ENCODE results near the gene PLXND1.

Gene PLXND1

DNA sequence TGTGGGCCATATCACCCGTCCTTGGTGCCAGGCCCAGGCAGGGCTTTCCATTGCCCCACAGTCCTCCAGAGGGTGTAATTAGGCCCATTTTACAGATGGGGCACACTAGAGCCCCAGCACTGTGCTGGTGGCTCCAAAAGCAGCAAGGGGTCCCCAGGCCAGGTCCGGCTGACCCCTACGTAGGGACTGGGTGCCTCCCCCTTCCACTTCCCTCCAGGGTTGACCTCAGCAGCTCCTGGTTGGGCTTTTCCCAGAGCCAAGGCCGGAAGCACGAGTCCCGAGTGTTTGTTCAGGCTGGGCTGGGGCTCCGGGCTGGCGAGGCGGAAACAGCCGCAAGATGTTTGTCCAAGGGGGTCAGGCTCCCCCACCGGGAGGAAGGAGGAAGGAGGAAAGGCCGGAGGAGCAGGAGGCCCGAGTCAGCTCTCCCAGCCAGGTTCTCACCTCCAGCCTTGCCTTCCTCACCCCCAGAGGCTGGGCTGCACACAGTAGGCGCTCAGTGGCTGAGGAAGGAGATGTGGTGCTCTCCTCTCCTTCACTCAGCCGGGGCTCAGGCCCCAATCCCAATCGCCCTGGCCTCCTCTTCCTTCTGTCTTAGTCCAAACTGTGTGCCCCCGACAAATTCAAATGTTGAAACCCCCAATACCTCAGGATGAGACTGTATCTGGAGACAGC, 17.1 kb upstream of the PLXND1 start:
- CTCF ChIA-PET = no interaction called here
- POLR2A ChIA-PET = no interaction called here
- TF ChIP-seq, protein P1, sequence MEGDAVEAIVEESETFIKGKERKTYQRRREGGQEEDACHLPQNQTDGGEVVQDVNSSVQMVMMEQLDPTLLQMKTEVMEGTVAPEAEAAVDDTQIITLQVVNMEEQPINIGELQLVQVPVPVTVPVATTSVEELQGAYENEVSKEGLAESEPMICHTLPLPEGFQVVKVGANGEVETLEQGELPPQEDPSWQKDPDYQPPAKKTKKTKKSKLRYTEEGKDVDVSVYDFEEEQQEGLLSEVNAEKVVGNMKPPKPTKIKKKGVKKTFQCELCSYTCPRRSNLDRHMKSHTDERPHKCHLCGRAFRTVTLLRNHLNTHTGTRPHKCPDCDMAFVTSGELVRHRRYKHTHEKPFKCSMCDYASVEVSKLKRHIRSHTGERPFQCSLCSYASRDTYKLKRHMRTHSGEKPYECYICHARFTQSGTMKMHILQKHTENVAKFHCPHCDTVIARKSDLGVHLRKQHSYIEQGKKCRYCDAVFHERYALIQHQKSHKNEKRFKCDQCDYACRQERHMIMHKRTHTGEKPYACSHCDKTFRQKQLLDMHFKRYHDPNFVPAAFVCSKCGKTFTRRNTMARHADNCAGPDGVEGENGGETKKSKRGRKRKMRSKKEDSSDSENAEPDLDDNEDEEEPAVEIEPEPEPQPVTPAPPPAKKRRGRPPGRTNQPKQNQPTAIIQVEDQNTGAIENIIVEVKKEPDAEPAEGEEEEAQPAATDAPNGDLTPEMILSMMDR (IDR thresholded peaks at IDR 0.05; ENCODE audit: control extremely low read depth, extremely low read depth, low read depth, missing control alignments) = no peak
- no peak for DNase-seq (ENCODE audit: extremely low spot score)

DNA sequence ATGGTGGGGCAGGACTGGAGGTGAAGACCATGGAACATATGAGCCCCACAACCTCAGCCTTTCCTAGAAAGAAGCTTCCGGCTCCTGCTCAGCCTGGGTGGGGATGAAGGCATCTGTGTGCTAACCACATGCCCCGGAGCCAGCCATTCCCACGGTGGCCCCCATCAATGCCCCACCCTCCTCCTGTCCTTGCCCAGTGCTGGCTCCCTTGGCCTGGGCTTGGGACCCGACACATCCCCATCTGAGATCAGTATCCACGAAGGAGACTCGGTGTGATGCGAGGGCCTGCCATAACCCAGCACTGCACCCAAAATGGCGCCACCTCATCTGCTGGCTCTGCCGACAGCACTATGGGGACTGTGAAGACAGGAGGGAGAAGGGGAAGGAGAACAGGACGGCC, 16.5 kb upstream of the PLXND1 start:
- POLR2A ChIA-PET = no interaction called here
- CTCF ChIA-PET = no interaction called here
- TF ChIP-seq, protein P1 (IDR thresholded peaks at IDR 0.05; ENCODE audit: control extremely low read depth, extremely low read depth, low read depth, missing control alignments) = no peak
- no peak for DNase-seq (ENCODE audit: extremely low spot score)

DNA sequence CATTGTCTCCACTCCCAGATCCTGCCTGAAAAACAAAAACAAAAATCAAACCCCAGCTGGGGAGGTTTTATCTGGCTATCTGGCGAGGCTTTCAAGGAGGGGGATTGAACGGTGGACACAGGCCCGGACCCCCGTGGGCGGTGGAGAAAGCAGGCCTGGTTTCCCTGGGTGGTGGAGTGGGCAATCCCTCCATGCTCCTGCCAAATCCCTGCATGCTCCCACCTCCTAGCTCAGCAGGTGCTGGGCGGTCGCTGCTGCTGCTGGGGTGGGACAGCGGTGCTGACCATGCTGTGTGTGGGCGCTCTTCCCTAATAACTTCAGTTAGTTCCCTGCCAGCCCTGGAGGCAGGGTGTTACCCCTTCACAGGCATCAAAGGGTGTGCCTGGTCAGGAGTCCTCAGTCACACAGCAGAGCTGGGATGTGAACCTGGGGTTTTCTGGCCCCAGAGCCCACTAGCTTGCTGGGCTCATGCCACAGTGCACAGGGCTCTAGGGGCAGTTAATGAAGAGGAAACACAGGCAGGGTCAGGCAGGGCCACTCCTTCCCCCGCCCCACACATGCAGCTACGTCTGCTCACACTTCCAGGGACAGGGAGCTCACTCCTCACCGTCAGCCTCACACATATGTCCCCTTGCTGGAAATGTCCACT, 15.9 kb upstream of the PLXND1 start:
- no peak for DNase-seq (ENCODE audit: extremely low spot score)
- ChIA-PET POLR2A (no interaction called here), CTCF (no interaction called here)
- TF ChIP-seq, protein P1 (IDR thresholded peaks at IDR 0.05; ENCODE audit: control extremely low read depth, extremely low read depth, low read depth, missing control alignments) = no peak

DNA sequence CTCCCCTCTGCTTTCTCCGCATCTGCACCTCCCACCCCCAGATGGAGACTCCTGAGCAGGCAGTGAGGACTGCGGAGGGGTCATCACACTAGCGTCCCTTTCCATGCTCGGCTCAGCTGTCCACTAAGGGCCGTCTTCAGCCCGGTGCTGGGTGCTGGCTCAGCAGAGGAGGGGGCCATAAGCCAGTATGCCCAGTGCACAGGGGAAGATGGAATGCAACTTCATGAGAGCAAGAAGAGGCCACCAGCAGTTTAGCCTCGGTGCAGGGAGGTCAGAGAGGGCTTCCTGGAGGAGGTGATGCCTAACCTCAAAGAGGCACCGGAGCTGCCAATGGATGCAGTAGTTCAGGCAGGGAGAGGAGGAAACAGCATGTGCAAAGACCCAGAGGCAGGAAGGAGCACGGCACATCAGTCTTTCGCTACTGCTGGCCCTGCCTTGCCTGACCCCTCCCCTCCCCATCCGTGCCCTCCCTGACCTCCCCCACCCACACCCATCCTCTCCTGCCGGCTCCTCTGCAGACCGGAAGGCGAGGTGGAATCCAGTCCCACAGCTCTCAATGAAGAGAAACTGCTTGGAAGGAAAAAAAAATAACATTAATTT, 15.2 kb upstream of the PLXND1 start:
- ChIA-PET CTCF (no interaction called here), POLR2A (no interaction called here)
- DNase-seq (ENCODE audit: extremely low spot score) = no peak
- TF ChIP-seq, protein P1 (IDR thresholded peaks at IDR 0.05; ENCODE audit: control extremely low read depth, extremely low read depth, low read depth, missing control alignments) = no peak

DNA sequence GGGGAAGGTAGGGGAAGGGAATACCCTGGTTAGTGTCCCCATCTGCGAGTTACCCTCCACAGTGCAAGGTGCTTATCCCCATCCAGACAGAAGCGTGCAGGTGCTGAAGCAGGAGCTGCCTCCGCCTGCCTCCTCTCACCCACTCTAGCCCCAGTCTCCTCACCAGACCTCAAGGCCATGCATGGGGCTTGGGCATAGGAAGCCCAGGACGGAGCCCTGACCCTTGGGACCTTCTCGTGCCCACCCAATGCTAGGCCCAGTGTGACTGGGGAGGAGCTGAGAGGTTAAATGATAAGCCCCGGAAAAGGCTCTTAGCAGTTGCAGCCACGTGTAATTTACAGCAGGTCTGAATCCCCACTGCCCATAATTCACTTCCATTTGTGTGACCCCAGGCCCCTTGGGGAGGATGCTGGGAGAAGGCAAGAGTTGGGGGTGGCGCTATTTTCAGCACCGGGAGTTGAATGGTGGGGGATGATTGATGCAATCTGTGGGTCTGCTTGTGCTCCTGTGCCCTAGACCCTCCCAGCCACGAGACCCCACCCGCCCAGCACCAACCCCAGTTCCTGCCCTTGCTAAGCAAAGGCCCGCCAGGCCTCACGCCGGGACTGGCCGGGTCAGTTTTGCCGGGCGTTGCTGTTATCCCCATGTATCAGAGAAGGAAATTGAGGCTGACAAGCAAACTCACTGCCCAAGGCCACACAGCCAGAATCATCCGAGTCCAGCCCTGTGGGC, 14.5 kb upstream of the PLXND1 start:
- DNase-seq (ENCODE audit: extremely low spot score) = no peak
- ChIA-PET CTCF (no interaction called here), POLR2A (no interaction called here)
- TF ChIP-seq, protein P1 (IDR thresholded peaks at IDR 0.05; ENCODE audit: control extremely low read depth, extremely low read depth, low read depth, missing control alignments) = no peak

DNA sequence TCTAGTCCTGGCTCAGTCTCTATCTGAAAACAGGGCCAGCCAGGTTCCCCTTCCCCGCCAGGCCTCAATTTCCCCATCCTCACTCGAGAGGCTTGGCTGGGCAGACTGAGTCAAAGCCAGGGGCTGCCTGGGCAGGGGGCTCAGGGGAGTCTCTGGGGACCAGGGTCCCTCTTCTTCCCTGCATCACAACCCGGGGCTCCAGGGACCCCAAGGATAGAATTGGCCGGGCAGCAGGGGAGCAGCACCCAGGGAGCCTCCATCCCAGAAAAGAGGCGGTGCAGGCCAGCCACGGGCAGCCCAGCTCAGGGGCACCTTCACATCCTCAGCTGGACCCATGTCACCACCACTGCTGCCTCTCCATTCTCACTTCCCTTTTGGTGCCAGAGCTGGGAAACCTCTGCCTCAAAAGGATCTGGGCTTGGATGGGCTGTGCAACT, 13.3 kb upstream of the PLXND1 start:
- DNase-seq (ENCODE audit: extremely low spot score) = no peak
- TF ChIP-seq, protein P1 (IDR thresholded peaks at IDR 0.05; ENCODE audit: control extremely low read depth, extremely low read depth, low read depth, missing control alignments) = no peak
- ChIA-PET CTCF (no interaction called here), POLR2A (no interaction called here)
